Measurements from ENCODE around the gene DDAH1.

DNA sequence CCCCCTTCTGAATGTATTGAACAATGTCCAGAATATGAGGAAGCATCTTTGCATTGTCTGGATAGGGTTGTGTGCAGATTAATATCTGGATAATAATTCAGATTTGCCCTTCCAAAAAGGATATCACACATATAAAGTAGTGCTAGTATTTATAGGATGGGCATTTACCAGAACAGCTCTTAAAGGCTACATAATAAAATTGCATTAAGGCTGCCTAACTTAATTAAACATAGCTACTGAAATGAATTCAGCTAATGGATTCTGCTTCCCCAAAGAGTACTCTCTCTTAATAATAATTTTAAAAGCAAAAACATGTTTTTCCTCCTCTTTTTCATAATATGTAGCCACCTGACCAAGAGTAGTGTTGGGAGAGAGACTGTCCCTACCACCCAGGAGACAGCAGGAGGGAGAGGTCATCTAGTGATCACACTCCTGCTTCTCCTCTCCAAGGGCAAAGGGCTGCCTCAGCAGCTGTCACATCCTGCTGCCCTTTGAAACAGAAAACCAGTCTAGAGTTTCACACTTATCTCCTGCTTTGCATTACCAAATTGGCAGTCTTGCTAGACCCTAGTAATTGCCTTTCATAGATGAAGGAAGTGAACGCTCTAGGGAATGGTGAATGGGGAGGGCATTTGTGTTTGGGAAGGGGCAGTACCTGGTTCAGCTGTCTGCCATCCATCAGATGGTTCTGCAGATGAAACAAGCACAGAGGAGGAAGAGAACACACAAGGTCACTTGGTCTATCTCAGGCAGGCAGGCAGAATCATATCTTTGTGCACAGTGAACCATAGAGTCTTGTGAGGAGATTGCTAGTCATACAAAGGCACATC, 29.3 kb upstream of the DDAH1 start:
- TF ChIP-seq, protein P1, sequence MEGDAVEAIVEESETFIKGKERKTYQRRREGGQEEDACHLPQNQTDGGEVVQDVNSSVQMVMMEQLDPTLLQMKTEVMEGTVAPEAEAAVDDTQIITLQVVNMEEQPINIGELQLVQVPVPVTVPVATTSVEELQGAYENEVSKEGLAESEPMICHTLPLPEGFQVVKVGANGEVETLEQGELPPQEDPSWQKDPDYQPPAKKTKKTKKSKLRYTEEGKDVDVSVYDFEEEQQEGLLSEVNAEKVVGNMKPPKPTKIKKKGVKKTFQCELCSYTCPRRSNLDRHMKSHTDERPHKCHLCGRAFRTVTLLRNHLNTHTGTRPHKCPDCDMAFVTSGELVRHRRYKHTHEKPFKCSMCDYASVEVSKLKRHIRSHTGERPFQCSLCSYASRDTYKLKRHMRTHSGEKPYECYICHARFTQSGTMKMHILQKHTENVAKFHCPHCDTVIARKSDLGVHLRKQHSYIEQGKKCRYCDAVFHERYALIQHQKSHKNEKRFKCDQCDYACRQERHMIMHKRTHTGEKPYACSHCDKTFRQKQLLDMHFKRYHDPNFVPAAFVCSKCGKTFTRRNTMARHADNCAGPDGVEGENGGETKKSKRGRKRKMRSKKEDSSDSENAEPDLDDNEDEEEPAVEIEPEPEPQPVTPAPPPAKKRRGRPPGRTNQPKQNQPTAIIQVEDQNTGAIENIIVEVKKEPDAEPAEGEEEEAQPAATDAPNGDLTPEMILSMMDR (IDR thresholded peaks at IDR 0.05; ENCODE audit: extremely low read depth in 1 of 2, insufficient read depth in 1 of 2, low read depth in 1 of 2, low read length in 2 of 2) = no peak
- TF ChIP-seq GATA2 (IDR thresholded peaks at IDR 0.05; ENCODE audit: insufficient read depth, insufficient read length, low read depth, low read length) (no peak), POLR2AphosphoS5 (IDR thresholded peaks at IDR 0.05; ENCODE audit: insufficient read depth, low read depth, low read length) (no peak), FOS (IDR thresholded peaks at IDR 0.05; ENCODE audit: borderline replicate concordance, insufficient read depth, low read length) (no peak), POLR2A (IDR thresholded peaks at IDR 0.05; ENCODE audit: low read depth, low read length) (no peak), EZH2 (IDR thresholded peaks at IDR 0.05; ENCODE audit: borderline replicate concordance, low read depth, low read length, severe bottlenecking) (no peak), JUN (IDR thresholded peaks at IDR 0.05; ENCODE audit: borderline replicate concordance, insufficient read depth, insufficient read length, low read depth) (no peak)
- TF ChIP-seq, protein P2, sequence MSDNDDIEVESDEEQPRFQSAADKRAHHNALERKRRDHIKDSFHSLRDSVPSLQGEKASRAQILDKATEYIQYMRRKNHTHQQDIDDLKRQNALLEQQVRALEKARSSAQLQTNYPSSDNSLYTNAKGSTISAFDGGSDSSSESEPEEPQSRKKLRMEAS (IDR thresholded peaks at IDR 0.05; ENCODE audit: insufficient read depth, insufficient read length) = no peak
